HCT116 (cell line): ENCODE results near the gene SNED1. TPM values are rescaled to one million over a fixed set of nuclear protein-coding genes. Genes with fewer than 3 reads are reported as not detected.

Experiments used
- ATAC-seq: fragments of 200-7000 bp; cut with Tn5 transposase; 2 replicates; pipeline ENCODE4 v1.9.1; 2020; ENCODE audit warnings: mild to moderate bottlenecking, moderate library complexity
- BruUV-seq: library from RNA; stranded (reverse); fragments of 400-500 nt; replicated peaks from 2 replicates; lab custom pipeline; 2021; lab: Mats Ljungman, UMichigan
- CTCF ChIA-PET: fragments of 300-600 bp; sonication (Branson Sonifier 250); formaldehyde crosslinking; loops from one replicate; lab custom pipeline; 2021; ENCODE audit warnings: antibody characterized with exemption; lab: Charles Lee
- POLR2A ChIA-PET: fragments of 300-600, 350-600 bp; sonication (Branson Sonifier 250); formaldehyde crosslinking; loops from one replicate; lab custom pipeline; 2021; ENCODE audit warnings: antibody characterized with exemption; lab: Charles Lee
- RAD21 ChIA-PET, 2 experiments: fragments of 300-600 bp; sonication (Branson Sonifier 250); formaldehyde crosslinking; loops; one replicate each; lab custom pipeline; 2023; ENCODE audit warnings: low total read pairs in 2 of 2; ENCODE audit not compliant: uncharacterized antibody in 2 of 2, unreplicated experiment in 2 of 2, low non-redundant PET in 1 of 2; lab: Charles Lee
- DNase-seq: peaks from one replicate; pipeline ENCODE4 v3.0.0-alpha.2; 2010; ENCODE audit warnings: low read depth, low spot score
- H2AFZ ChIP-seq: fragments of 200-600 bp; shearing (Covaris generic), sonication (generic); 2 replicates; pipeline ENCODE4 v1.6.1; 2017; ENCODE audit warnings: low read depth, mixed run types, mixed read lengths, antibody characterized with exemption, low read length; ENCODE audit not compliant: poor library complexity, severe bottlenecking
- H3K27ac ChIP-seq: 2 replicates; pipeline ENCODE4 v1.5.1; 2012; ENCODE audit warnings: low read depth, low read length
- H3K27me3 ChIP-seq: fragments of 200-600 bp; sonication (generic); 2 replicates; pipeline ENCODE4 v1.6.1; 2016; ENCODE audit warnings: mixed run types, low read length, mixed read lengths; ENCODE audit not compliant: insufficient read depth
- H3K36me3 ChIP-seq, 2 experiments: fragments of 200-500 bp in 1 of 2; fragments of 200-600 bp in 1 of 2; sonication (Bioruptor generic) in 1 of 2; sonication (generic) in 1 of 2; 2 replicates each; pipeline versions ENCODE4 v1.5.1 to v1.6.1; 2014 to 2016; ENCODE audit warnings: low read length in 2 of 2, inconsistent platforms in 1 of 2, mixed read lengths in 1 of 2, mixed run types in 1 of 2; ENCODE audit not compliant: insufficient read depth in 2 of 2, control insufficient read depth in 1 of 2
- H3K4me1 ChIP-seq, 2 experiments: fragments of 200-600 bp in 1 of 2; sonication (generic) in 1 of 2; 2 replicates each; pipeline versions ENCODE4 v1.5.1 to v1.6.1; 2012 to 2017; ENCODE audit warnings: low read length in 2 of 2, inconsistent platforms in 1 of 2, mild to moderate bottlenecking in 1 of 2, mixed read lengths in 1 of 2, mixed run types in 1 of 2, moderate library complexity in 1 of 2; ENCODE audit not compliant: insufficient read depth in 2 of 2, control insufficient read depth in 1 of 2
- H3K4me2 ChIP-seq: fragments of 200-600 bp; sonication (generic); 2 replicates; pipeline ENCODE4 v1.6.1; 2017; ENCODE audit warnings: mixed run types, low read length, mixed read lengths
- H3K4me3 ChIP-seq, 2 experiments: fragments of 200-600 bp in 1 of 2; sonication (generic) in 1 of 2; replicated peaks in 1 of 2; 2 replicates each; pipeline ENCODE4 v1.5.1; 2011 to 2016; ENCODE audit warnings: low read length in 2 of 2, control low read depth in 1 of 2, low read depth in 1 of 2, mild to moderate bottlenecking in 1 of 2, mixed read lengths in 1 of 2, mixed run types in 1 of 2
- H3K79me2 ChIP-seq: fragments of 200-600 bp; sonication (generic); 2 replicates; pipeline ENCODE4 v1.6.1; 2017; ENCODE audit warnings: mild to moderate bottlenecking, mixed run types, low read length, moderate library complexity, mixed read lengths; ENCODE audit not compliant: insufficient read depth
- H3K9ac ChIP-seq: fragments of 200-600 bp; sonication (generic); 2 replicates; pipeline ENCODE4 v1.6.1; 2016; ENCODE audit warnings: low read length, mixed read lengths
- H3K9me2 ChIP-seq: fragments of 200-600 bp; sonication (generic), shearing (Covaris generic); 2 replicates; pipeline ENCODE4 v1.6.1; 2017; ENCODE audit warnings: mixed run types, mild to moderate bottlenecking, moderate library complexity; ENCODE audit not compliant: insufficient read depth
- H3K9me3 ChIP-seq, 2 experiments: fragments of 200-500 bp in 1 of 2; fragments of 200-600 bp in 1 of 2; sonication (Bioruptor generic) in 1 of 2; sonication (generic) in 1 of 2; 2 replicates each; pipeline ENCODE4 v1.6.1; 2014 to 2017; ENCODE audit warnings: low read length in 2 of 2, mixed read lengths in 2 of 2, inconsistent platforms in 1 of 2, low read depth in 1 of 2, mild to moderate bottlenecking in 1 of 2, mixed run types in 1 of 2, moderate library complexity in 1 of 2; ENCODE audit not compliant: control insufficient read depth in 1 of 2, insufficient read depth in 1 of 2
- H4K20me1 ChIP-seq: fragments of 200-600 bp; sonication (generic), shearing (Covaris generic); 2 replicates; pipeline ENCODE4 v1.6.1; 2017; ENCODE audit warnings: mixed run types, mild to moderate bottlenecking, moderate library complexity; ENCODE audit not compliant: insufficient read depth
- CBX3 ChIP-seq: IDR thresholded peaks from 2 replicates; pipeline ENCODE4 v1.6.1; 2012; ENCODE audit warnings: low read depth
- CTCF ChIP-seq, 3 experiments: fragments of 200-600 bp in 1 of 3; sonication (generic) in 1 of 3; IDR thresholded peaks in 2 of 3; conservative IDR thresholded peaks in 1 of 3; 2 replicates each; pipeline ENCODE4 v1.5.1; 2012 to 2017; ENCODE audit warnings: low read depth in 2 of 3, low read length in 2 of 3, antibody characterized with exemption in 1 of 3, borderline replicate concordance in 1 of 3, control low read depth in 1 of 3, mild to moderate bottlenecking in 1 of 3, mixed read lengths in 1 of 3, mixed run types in 1 of 3, moderate library complexity in 1 of 3; ENCODE audit not compliant: insufficient read depth in 1 of 3
- EZH2phosphoT487 ChIP-seq: fragments of 200-600 bp; IDR thresholded peaks from 2 replicates; pipeline ENCODE4 v1.6.1; 2018; ENCODE audit warnings: antibody characterized with exemption, borderline replicate concordance
- FOSL1 ChIP-seq: IDR thresholded peaks from 2 replicates; pipeline ENCODE4 v1.6.1; 2012; ENCODE audit warnings: low read depth
- JUND ChIP-seq: IDR thresholded peaks from 2 replicates; pipeline ENCODE4 v1.6.1; 2012
- MAX ChIP-seq: IDR thresholded peaks from 2 replicates; pipeline ENCODE4 v1.6.1; 2012
- POLR2AphosphoS5 ChIP-seq: IDR thresholded peaks from 2 replicates; pipeline ENCODE4 v1.6.1; 2011; ENCODE audit warnings: mild to moderate bottlenecking, low read depth, low read length, moderate library complexity
- RAD21 ChIP-seq: IDR thresholded peaks from 2 replicates; pipeline ENCODE4 v1.6.1; 2012; ENCODE audit warnings: low read depth, mild to moderate bottlenecking
- REST ChIP-seq: IDR thresholded peaks from 2 replicates; pipeline ENCODE4 v1.6.1; 2012; ENCODE audit warnings: low read depth
- SIN3A ChIP-seq: IDR thresholded peaks from 2 replicates; pipeline ENCODE4 v1.6.1; 2012; ENCODE audit warnings: low read depth
- TCF7L2 ChIP-seq: IDR thresholded peaks from 2 replicates; pipeline ENCODE4 v1.7.0; 2011; ENCODE audit warnings: borderline replicate concordance, inconsistent platforms; ENCODE audit not compliant: insufficient read depth, insufficient read length; ENCODE audit errors: extremely low read depth
- ZNF274 ChIP-seq: fragments of 200-500 bp; sonication (Bioruptor generic); IDR thresholded peaks from 2 replicates; pipeline ENCODE4 v1.6.1; 2014; ENCODE audit warnings: mild to moderate bottlenecking, low read depth, low read length, inconsistent platforms
- intact Hi-C: fragments of 100-400 bp; cut with micrococcal nuclease; formaldehyde crosslinking; loops from 2 replicates; pipeline ENCODE4 v1.10.0; 2022
- total RNA-seq: library from RNA; stranded (reverse); gene quantifications from one replicate; pipeline ENCODE4 v1.2.1, GENCODE V29; 2021; ENCODE audit not compliant: unreplicated experiment
- TF ChIP-seq, protein P1 (sequence below): IDR thresholded peaks from 2 replicates; pipeline ENCODE4 v1.6.1; 2011; ENCODE audit warnings: mild to moderate bottlenecking, low read length, moderate library complexity; ENCODE audit not compliant: insufficient replicate concordance; ENCODE audit errors: extremely low read depth

The SNED1 gene
- total RNA-seq, 1 experiment from 2014 or later: 9.6 TPM

- TF ChIP-seq REST (no peak), RAD21 (no peak), ZNF274 (no peak), JUND (no peak)
- TF ChIP-seq, protein P1, sequence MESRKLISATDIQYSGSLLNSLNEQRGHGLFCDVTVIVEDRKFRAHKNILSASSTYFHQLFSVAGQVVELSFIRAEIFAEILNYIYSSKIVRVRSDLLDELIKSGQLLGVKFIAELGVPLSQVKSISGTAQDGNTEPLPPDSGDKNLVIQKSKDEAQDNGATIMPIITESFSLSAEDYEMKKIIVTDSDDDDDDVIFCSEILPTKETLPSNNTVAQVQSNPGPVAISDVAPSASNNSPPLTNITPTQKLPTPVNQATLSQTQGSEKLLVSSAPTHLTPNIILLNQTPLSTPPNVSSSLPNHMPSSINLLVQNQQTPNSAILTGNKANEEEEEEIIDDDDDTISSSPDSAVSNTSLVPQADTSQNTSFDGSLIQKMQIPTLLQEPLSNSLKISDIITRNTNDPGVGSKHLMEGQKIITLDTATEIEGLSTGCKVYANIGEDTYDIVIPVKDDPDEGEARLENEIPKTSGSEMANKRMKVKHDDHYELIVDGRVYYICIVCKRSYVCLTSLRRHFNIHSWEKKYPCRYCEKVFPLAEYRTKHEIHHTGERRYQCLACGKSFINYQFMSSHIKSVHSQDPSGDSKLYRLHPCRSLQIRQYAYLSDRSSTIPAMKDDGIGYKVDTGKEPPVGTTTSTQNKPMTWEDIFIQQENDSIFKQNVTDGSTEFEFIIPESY: no peak
- TF ChIP-seq, all 23 proteins: peak for 0
These were observed 137.3 kb downstream of the SNED1 start (continued) for GRCh38 chr2:241135737-241136136.

DNA sequence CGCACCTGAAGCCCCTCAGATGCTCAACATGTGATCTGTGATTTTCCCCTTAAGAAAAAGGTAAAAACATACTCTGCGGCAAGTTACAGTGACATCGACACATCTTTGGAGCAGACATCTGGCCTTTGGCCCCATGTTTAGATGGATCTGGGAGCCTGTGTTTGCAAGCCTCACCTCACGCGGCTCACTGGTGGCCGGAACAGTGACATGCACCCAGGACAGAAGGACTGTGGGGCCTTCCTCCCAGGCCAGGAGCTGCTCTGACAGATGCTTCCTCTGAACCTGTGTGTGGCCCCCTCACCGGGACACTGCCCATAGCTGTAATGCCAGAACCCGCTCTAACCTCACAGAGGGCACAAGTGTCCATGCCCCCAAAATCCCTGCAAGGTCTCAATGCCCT lies 137.8 kb downstream of the SNED1 start:
- Histone ChIP-seq H3K4me2 (no peak overlapping the region), H2AFZ (no peak overlapping the region), H3K9me3 (no peaks in the 10 kb centered on the region), H3K9ac (no peak overlapping the region), H3K36me3 (peaks cover 3 to 6% of the 10 kb centered on the region in 2 experiments; a peak in 3 of 4 replicates), H4K20me1 (no peaks in the 10 kb centered on the region), H3K79me2 (no peaks in the 10 kb centered on the region), H3K27ac (no peak overlapping the region), H3K9me2 (no peaks in the 10 kb centered on the region), H3K4me1 (no peaks in the 10 kb centered on the region), H3K4me3 (no peak overlapping the region), H3K27me3 (no peaks in the 10 kb centered on the region)
- no TSS peak for BruUV-seq
- DNase-seq (no peak), ATAC-seq (no peak)
- ChIA-PET CTCF (no interaction called here), RAD21 (no interaction called here), POLR2A (no interaction called here)
- intact Hi-C loops: no loop called here
- TF ChIP-seq POLR2AphosphoS5: no peak
- TF ChIP-seq TCF7L2: no peak
- no peak for TF ChIP-seq CBX3
- no peak for TF ChIP-seq EZH2phosphoT487
- no peak for TF ChIP-seq FOSL1
- no peak for TF ChIP-seq SIN3A
- no peak for TF ChIP-seq REST
- no peak for TF ChIP-seq MAX
- TF ChIP-seq CTCF (IDR thresholded peaks at IDR 0.05 in 2 of 3, conservative IDR thresholded peaks at IDR 0.05 in 1 of 3; ENCODE audit: borderline replicate concordance in 1 of 3, insufficient read depth in 1 of 3, low read depth in 2 of 3, low read length in 2 of 3): no peak
